ENCODE measurements around the gene PAGR1. TPM values are rescaled to one million over a fixed set of nuclear protein-coding genes. Genes with fewer than 3 reads are reported as not detected.

PAGR1 gene
- polyA plus RNA-seq, 1 donor, result 27.8 TPM

GRCh38 chr16:29839822-29840221 lies 23.9 kb downstream of the PAGR1 start:
- no peak for DNase-seq

- DNase-seq, result no peak
These were observed 24.3 kb downstream of the PAGR1 start for GRCh38 chr16:29840240-29840639.

DNA sequence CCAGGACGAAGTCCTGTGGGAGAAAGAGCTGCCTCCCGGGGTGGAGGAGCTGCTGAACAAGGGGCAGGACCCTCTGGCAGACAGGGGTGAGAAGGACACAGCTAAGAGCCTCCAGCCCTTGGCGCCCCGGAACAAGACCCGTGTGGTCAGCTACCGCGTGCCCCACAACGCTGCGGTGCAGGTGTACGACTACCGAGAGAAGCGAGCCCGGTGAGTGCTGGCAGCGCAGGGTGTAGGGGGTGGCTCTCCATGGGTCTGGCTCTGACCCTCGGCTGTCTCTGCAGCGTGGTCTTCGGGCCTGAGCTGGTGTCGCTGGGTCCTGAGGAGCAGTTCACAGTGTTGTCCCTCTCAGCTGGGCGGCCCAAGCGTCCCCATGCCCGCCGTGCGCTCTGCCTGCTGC lies 25.7 kb downstream of the PAGR1 start:
- no peak for DNase-seq

DNA sequence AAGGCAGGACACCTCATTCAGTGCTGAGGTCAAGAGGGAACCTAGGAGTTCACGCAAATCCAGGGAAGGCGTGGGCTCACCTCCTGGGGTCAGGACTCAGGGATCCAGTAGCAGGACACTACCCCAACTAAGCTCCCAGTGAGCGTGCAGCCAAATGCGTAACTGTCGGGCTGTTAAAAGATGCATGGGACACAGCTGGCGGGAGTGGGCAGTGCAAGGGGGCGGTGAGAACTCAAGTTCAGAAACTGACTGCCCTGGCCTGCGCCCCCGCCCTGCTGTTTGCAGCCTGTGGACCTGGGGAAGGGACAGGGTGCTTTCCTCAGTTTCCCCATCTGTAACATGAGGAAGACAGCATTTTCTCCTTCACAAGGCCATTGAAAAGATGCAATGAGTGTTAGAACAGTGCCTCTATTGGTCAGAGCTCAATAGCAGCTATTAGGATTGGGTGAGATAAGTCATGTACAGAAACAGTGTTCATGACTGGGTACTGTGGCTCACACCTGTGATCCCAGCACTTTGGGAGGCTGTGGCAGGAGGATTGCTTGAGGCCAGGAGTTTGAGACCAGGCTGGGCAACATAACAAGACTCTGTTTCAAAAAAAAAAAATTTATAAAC lies 26.9 kb downstream of the PAGR1 start:
- no peak for DNase-seq

DNA sequence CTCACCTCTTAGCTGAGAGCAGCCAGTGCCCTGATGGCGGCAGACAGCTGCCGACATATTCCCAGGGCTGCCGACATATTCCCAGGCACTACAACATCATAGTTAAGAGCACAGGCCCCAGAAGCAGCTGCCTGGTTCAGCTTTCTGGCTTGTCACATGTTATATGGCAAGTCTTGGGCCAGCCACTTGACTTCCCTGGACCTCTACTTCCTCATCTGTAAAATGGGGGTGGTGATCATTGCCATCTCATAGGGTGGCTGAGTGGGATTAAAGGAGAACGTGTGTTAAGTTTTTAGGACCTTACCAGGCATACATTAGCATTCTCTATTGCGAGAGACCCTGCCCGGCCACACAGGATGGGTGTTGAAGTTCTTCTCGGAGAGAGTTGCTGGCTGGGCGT lies 28.0 kb downstream of the PAGR1 start:
- DNase-seq, result no peak

DNA sequence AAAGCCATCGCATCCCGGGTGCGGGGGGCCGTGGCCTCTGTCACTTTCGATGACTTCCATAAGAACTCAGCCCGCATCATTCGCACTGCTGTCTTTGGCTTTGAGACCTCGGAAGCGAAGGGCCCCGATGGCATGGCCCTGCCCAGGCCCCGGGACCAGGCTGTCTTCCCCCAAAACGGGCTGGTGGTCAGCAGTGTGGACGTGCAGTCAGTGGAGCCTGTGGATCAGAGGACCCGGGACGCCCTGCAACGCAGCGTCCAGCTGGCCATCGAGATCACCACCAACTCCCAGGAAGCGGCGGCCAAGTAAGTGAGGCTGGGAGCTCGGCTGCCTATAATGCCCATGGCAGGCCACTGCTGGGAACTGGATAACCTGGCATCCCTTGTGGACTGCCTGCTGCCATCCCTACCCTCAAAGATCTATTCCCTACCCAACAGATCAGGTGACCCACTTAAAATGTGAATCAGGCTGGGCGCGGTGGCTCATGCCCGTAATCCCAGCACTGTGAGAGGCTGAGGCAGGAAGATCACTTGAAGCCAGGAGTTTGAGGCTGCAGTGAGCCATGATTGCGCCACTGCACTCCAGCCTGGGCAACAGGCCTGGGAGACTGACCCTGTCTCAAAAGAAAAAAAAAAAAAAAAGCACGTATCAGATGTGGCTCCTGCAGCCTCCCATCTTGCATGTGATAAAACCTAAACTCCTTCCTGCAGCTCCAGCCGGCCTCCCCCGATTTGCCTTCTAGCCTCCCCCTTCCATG lies 28.8 kb downstream of the PAGR1 start:
- DNase-seq, result no peak

- no peak for DNase-seq
These were observed 29.7 kb downstream of the PAGR1 start for GRCh38 chr16:29845656-29846055.

- DNase-seq, result peak; percentile 57
These were observed 32.7 kb downstream of the PAGR1 start for GRCh38 chr16:29848420-29849297.

GRCh38 chr16:29849505-29849904 lies 33.6 kb downstream of the PAGR1 start:
- DNase-seq, result no peak

GRCh38 chr16:29850998-29851397 lies 35.0 kb downstream of the PAGR1 start:
- DNase-seq, result no peak

GRCh38 chr16:29852654-29853053 lies 36.7 kb downstream of the PAGR1 start:
- peak; percentile 42 for DNase-seq

GRCh38 chr16:29854520-29855100 lies 38.7 kb downstream of the PAGR1 start:
- no peak for DNase-seq

- DNase-seq, result no peak
These were observed 41.3 kb downstream of the PAGR1 start for GRCh38 chr16:29857133-29857760.

- no peak for DNase-seq
These were observed 42.3 kb downstream of the PAGR1 start for GRCh38 chr16:29858149-29858849.

GRCh38 chr16:29858974-29859373 lies 43.0 kb downstream of the PAGR1 start:
- no peak for DNase-seq

DNA sequence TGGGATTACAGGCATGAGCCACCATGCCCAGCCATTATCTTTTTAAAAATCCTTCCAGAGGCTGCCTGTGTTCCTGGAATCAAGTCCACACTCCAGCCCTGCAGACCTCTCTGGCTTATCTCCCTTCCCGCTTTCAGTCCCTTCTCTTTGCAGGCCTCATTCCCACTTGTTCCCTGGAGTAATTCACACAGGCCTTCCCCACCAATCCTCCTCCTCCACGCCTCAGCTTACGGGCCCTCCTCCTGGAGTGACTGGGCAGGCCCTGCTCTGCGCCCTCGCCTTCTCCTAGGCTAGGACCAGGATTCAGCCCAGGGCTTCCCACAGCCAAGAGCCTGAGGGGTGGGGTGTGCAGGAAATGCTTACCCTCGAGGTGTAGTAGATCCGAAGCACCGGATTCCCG lies 44.3 kb downstream of the PAGR1 start:
- no peak for DNase-seq

DNA sequence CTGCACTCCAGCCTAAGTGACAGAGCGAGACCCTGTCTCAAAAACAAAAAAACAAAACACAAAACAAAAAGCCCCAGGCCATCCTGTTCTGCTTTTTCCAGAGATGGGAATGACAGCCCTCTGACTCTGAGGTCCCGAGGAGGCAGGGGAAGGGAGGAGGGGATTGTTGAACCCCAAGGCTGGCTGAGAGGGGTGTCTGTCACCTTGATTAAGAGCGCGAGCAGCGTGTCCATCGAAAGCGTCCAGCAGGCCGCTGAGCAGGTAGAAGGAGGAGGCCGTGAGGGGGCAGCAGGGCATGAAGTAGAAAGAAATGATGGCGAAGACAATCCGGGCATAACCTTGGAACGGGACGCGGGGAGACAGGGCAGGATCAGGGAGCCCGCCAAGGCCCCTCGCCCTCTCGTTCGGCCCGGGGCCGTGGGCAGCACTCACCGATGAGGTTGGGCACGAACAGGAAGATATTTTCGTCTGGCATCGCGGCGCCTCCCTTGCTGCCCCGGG lies 46.5 kb downstream of the PAGR1 start:
- DNase-seq, result no peak

GRCh38 chr16:29862884-29863668 lies 47.1 kb downstream of the PAGR1 start, which contains the start of gene CDIPT:
TSS of gene CDIPT (minus strand) at chr16:29863226. CDS start at chr16:29862857, 369 bp downstream.
- peak; percentile 95 for DNase-seq

GRCh38 chr16:29863669-29863984 lies 47.7 kb downstream of the PAGR1 start:
- DNase-seq, result no peak

DNA sequence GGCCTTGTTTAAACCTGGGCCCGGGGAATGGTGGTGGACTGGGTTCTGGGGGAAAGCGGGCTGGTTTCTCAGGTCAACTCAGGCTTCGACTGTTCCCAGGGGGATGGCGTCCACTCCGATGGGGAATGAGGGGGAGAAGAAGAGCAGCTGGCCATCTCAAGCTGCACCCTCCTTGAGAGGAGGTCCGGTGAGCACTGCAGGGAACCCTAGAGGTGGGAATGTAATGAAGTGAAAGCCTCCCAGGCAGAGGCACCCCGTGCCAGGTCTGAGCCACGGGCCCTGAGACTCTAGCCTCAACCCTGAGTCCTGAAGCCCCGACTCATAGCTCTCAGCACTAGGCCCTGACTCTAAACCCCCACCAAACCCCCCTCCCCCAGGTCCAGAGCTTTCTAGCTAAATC lies 48.3 kb downstream of the PAGR1 start:
- no peak for DNase-seq

All from hindlimb muscle (tissue), 1 donor.